ENCODE measurements around the gene PSMA5.

DNA sequence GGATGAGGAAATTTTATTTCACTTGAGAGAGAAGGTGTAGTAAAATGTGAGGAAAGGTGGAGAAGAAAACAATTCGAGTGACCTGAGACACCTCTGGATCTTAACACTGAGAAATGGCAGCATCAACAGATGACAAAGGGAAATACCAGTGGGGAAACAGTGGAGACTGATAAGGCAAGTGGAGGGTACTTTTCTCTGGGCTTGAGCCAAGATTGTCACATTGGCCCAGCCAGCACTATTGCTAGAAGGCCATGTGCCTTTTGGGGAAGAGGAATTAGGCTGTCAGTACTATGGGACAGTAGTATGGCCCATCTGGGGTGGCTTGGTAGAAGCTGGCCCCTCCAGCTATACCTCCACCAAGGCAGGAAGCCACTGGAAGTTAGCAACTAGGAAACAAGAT, 48.4 kb upstream of the PSMA5 start:
- TF ChIP-seq POLR2A (IDR thresholded peaks at IDR 0.05), result no peak
- TF ChIP-seq, protein P1, sequence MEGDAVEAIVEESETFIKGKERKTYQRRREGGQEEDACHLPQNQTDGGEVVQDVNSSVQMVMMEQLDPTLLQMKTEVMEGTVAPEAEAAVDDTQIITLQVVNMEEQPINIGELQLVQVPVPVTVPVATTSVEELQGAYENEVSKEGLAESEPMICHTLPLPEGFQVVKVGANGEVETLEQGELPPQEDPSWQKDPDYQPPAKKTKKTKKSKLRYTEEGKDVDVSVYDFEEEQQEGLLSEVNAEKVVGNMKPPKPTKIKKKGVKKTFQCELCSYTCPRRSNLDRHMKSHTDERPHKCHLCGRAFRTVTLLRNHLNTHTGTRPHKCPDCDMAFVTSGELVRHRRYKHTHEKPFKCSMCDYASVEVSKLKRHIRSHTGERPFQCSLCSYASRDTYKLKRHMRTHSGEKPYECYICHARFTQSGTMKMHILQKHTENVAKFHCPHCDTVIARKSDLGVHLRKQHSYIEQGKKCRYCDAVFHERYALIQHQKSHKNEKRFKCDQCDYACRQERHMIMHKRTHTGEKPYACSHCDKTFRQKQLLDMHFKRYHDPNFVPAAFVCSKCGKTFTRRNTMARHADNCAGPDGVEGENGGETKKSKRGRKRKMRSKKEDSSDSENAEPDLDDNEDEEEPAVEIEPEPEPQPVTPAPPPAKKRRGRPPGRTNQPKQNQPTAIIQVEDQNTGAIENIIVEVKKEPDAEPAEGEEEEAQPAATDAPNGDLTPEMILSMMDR (IDR thresholded peaks at IDR 0.05), result no peak

Measured in Peyer's patch (tissue), 4 donors.